Retinal pigment epithelial cell (primary cell): ENCODE data around the gene R3HDM2.

ENCODE experiments used
- DNase-seq: peaks from one replicate; pipeline ENCODE4 v3.0.0-alpha.2; 2010; ENCODE audit warnings: low read depth
- H3K4me3 ChIP-seq: 2 replicates; pipeline ENCODE4 v1.5.1; 2011; ENCODE audit warnings: mild to moderate bottlenecking, low read length, control low read depth, moderate library complexity
- CTCF ChIP-seq: conservative IDR thresholded peaks from 2 replicates; pipeline ENCODE4 v1.5.1; 2011; ENCODE audit warnings: low read depth, low read length, control low read depth, inconsistent platforms

Gene R3HDM2

DNA sequence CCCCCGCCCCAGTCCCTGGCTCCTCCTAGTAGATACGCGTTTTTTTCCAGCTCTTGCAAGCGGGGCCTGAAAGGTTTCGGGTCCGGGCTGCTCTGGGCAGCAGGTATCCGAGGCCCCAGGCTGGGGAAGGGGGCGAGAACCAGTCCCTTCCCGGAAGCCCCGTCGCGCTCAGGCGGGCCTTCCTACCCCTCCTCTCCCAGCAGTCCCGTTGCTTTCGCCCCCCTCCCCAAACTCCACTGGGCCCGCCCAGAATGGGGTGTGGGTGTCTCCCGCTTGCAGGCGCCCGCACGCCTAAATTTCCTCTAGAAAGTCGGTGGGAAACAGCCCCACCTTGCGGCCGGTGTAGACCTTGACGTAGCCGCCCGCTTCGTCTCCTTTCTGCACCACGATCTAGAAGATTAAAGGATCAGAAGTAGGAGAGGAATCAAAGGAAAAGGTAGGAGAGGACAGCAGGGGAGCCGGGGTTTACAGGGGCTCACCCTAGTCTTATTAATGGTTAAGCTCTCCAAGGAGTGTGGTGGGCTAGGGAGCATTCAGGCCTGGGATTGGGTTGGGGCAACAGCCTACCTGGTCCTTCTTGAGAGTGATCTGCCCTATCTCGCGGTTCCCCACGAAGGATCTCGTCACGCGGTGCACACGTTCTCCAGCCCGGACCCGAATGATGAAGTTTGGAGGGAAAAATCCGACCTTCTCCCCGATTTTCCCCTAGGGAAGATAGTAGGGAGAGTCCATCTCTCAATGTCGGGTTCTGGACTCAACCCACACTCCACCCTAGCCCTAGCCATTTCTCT lies 187.1 kb downstream of the R3HDM2 start:
- no peak for DNase-seq
- H3K4me3 ChIP-seq: peak overlapping the region; percentile 20
- TF ChIP-seq CTCF: peak; percentile 85

DNA sequence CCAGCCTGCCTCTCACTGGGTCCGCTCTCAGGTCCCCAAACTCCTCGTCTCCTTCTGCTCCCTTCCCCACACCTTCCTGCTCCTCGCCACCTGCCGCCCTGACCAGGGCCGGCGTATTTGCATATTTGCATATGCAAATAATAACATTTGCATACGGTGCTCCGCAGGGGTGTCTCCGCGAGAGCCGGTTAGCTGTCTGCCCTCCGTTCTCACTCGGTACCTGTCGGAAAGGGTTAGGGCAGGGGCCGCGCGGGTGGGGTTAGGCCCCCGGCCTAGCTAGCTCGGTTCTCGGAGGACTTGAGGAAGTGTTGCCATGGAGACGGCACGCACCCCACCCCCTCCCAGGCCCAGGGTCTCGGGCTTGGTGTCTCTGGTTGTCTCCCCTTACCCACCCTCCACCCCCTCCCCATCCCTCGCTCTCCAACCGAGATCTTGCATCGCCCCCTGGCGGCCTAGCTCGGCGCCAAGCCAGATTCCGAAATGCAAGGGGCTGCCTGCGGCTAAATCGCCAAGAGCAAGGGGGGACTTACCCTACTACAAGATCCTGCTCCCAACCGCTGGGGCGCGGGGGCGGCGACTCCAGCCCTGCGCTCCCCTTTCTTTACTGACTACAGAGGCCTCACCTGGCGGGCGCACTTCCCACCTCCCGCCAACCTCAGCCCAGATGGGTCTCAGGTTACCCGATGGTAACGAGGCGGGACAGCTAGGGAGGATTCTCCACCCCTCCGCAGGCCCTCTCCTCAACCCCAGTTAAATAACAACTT lies 188.0 kb downstream of the R3HDM2 start:
- peak overlapping the region; percentile 21 for H3K4me3 ChIP-seq
- no peak for DNase-seq
- peak; percentile 72 for TF ChIP-seq CTCF

DNA sequence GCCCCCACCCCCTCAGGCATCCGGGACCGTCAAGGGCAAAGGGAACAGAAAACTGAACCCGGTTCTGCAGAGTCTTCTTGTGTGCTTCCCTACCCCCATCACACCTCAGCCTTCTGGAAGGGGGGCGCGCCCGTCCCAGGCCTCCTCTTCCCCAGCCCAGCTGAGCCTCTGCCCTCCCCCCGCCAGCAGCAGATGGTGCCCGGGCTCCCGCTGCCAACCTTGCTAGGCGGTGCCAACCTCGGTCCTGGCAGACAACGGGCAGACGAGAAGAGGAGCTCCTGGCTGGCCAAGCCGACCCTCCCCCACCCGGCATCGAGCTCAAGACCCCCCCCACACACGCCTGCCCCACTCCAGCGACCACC lies 188.5 kb downstream of the R3HDM2 start:
- DNase-seq: no peak
- no peak overlapping the region for H3K4me3 ChIP-seq
- TF ChIP-seq CTCF: no peak

- no peak overlapping the region for H3K4me3 ChIP-seq
- no peak for TF ChIP-seq CTCF
- no peak for DNase-seq
Measured at GRCh38 chr12:57241402-57242310, 189.2 kb downstream of the R3HDM2 start.

DNA sequence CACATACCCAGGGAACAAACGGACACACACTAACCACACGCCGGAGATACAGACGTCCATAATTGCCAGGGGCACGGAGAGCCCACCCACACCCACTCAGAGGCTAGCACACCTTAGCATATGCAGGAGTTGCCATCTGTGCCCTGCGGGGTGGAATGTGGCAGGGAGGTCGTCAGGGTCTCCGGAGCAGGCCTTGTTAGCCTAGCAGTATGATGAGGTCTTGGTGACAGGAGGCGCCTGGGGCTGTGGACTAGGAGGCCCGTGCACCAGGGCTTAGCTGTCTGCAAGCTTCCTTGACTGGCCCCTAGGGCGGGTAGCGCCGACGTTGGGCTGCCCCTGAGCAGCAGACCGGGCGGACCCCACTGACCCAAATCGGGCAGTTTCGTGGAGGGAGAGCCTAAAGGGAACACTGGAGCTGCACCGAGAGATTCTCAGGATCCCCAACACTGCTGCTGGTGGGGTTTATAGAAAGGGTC lies 189.9 kb downstream of the R3HDM2 start:
- H3K4me3 ChIP-seq: no peak overlapping the region
- no peak for DNase-seq
- TF ChIP-seq CTCF: no peak

GRCh38 chr12:57240066-57240921 lies 190.5 kb downstream of the R3HDM2 start:
- TF ChIP-seq CTCF: no peak
- H3K4me3 ChIP-seq: peak overlapping the region; percentile 42
- no peak for DNase-seq
